CD4-positive, CD25-positive, alpha-beta regulatory T cell (primary cell): ENCODE data around the gene ACER3. TPM values are rescaled to one million over a fixed set of nuclear protein-coding genes. Genes with fewer than 3 reads are reported as not detected.

Experiments
- ATAC-seq, 2 donors: fragments of 150-1000 bp; cut with Tn5 transposase; one replicate each; pipeline ENCODE4 v1.10.0; 2021; ENCODE audit warnings: low read depth in 2 of 2, moderate number of reproducible peaks in 2 of 2, moderate library complexity in 1 of 2
- DNase-seq, 3 donors: peaks; one replicate each; pipeline versions ENCODE4 v3.0.0 to v3.0.0-alpha.2; 2012 to 2022; ENCODE audit warnings: mixed read lengths in 1 of 3
- H3K27ac ChIP-seq: one replicate; pipeline ENCODE4 v1.7.0; 2013; ENCODE audit warnings: mild to moderate bottlenecking, low read length; ENCODE audit not compliant: insufficient read depth, poor library complexity, severe bottlenecking
- H3K27me3 ChIP-seq: one replicate; pipeline ENCODE4 v1.7.0; 2013; ENCODE audit warnings: low read length; ENCODE audit not compliant: control insufficient read depth, insufficient read depth
- H3K36me3 ChIP-seq: one replicate; pipeline ENCODE4 v1.7.0; 2013; ENCODE audit warnings: mild to moderate bottlenecking, low read length, moderate library complexity; ENCODE audit not compliant: control insufficient read depth, insufficient read depth
- H3K4me1 ChIP-seq: 2 replicates; pipeline ENCODE4 v1.7.0; 2013; ENCODE audit warnings: mild to moderate bottlenecking, low read length; ENCODE audit not compliant: insufficient read depth, control insufficient read depth, poor library complexity, severe bottlenecking
- H3K4me3 ChIP-seq: one replicate; pipeline ENCODE4 v1.7.0; 2013; ENCODE audit warnings: low read depth, mild to moderate bottlenecking, low read length, moderate library complexity
- H3K9me3 ChIP-seq, 2 experiments: 1 replicate in 1 of 2; 2 replicates in 1 of 2; pipeline ENCODE4 v1.7.0; 2013; ENCODE audit warnings: low read length in 2 of 2, mild to moderate bottlenecking in 1 of 2, moderate library complexity in 1 of 2; ENCODE audit not compliant: control insufficient read depth in 2 of 2
- H3K27ac Mint-ChIP-seq, 3 donors: one replicate each; pipeline ENCODE4 v1.8.0; 2020 to 2022; ENCODE audit warnings: mild to moderate bottlenecking in 3 of 3, mixed read lengths in 3 of 3, moderate library complexity in 2 of 3
- H3K27me3 Mint-ChIP-seq: one replicate; pipeline ENCODE4 v1.8.0; 2022; ENCODE audit warnings: mild to moderate bottlenecking, mixed read lengths
- H3K36me3 Mint-ChIP-seq: one replicate; pipeline ENCODE4 v1.8.0; 2020; ENCODE audit warnings: mixed read lengths
- H3K4me1 Mint-ChIP-seq, 4 donors: one replicate each; pipeline ENCODE4 v1.8.0; 2020 to 2022; ENCODE audit warnings: mixed read lengths in 4 of 4, mild to moderate bottlenecking in 1 of 4
- H3K4me3 Mint-ChIP-seq, 4 donors: one replicate each; pipeline ENCODE4 v1.8.0; 2020 to 2022; ENCODE audit warnings: mild to moderate bottlenecking in 4 of 4, mixed read lengths in 4 of 4, moderate library complexity in 3 of 4
- H3K9me3 Mint-ChIP-seq, 7 donors: one replicate each; pipeline ENCODE4 v1.8.0; 2020 to 2022; ENCODE audit warnings: mixed read lengths in 7 of 7, mild to moderate bottlenecking in 3 of 7, moderate library complexity in 2 of 7
- polyA plus RNA-seq, 4 donors: library from polyadenylated mRNA; unstranded; fragments of 300-500 nt; fragmentation: Illumina TruSeq; gene quantifications; one replicate each; pipeline ENCODE4 v1.2.3, GENCODE V29; 2021
- total RNA-seq: library from RNA; stranded (reverse); gene quantifications from one replicate; pipeline ENCODE4 v1.2.3, GENCODE V29; 2022

ACER3 gene
- total and polyA plus RNA-seq, 5 donors from 2014 or later: 2.6 to 11.8 (median 4.4) TPM

- no peak overlapping the region for H3K4me3 ChIP-seq
- DNase-seq (no peak), ATAC-seq (no peak)
- H3K4me1 ChIP-seq: no peaks in the 10 kb centered on the region
- H3K36me3 Mint-ChIP-seq: no peaks in the 10 kb centered on the region
- H3K4me3 Mint-ChIP-seq: no peak overlapping the region
- no peak overlapping the region for H3K27ac ChIP-seq
- H3K36me3 ChIP-seq: no peaks in the 10 kb centered on the region
- no peaks in the 10 kb centered on the region for H3K9me3 ChIP-seq
- H3K4me1 Mint-ChIP-seq: no peaks in the 10 kb centered on the region
- peaks cover 0 to 1% (median 0%) of the 10 kb centered on the region in 7 donors for H3K9me3 Mint-ChIP-seq
- peaks cover 5% of the 10 kb centered on the region for H3K27me3 Mint-ChIP-seq
- H3K27ac Mint-ChIP-seq: no peak overlapping the region
- H3K27me3 ChIP-seq: peaks cover 7% of the 10 kb centered on the region
These were observed 169.1 kb downstream of the ACER3 start for GRCh38 chr11:77029829-77030228.

- Histone ChIP-seq H3K27ac (no peak overlapping the region), H3K36me3 (no peaks in the 10 kb centered on the region), H3K4me3 (no peak overlapping the region), H3K27me3 (peaks cover 12% of the 10 kb centered on the region), H3K9me3 (no peaks in the 10 kb centered on the region), H3K4me1 (no peaks in the 10 kb centered on the region)
- DNase-seq (no peak), ATAC-seq (no peak)
- Mint-ChIP-seq H3K9me3 (peaks cover 0 to 1% (median 0%) of the 10 kb centered on the region in 7 donors), H3K27me3 (peaks cover 5% of the 10 kb centered on the region), H3K36me3 (no peaks in the 10 kb centered on the region), H3K4me1 (no peaks in the 10 kb centered on the region), H3K4me3 (no peak overlapping the region), H3K27ac (no peak overlapping the region)
These were observed 170.2 kb downstream of the ACER3 start for GRCh38 chr11:77030834-77031414.

GRCh38 chr11:77031599-77031998 is 170.9 kb downstream of the ACER3 start:
- peaks cover 0 to 1% (median 0%) of the 10 kb centered on the region in 7 donors for H3K9me3 Mint-ChIP-seq
- H3K9me3 ChIP-seq: no peaks in the 10 kb centered on the region
- H3K27ac ChIP-seq: no peak overlapping the region
- H3K27me3 Mint-ChIP-seq: peaks cover 5% of the 10 kb centered on the region
- H3K36me3 Mint-ChIP-seq: no peaks in the 10 kb centered on the region
- no peaks in the 10 kb centered on the region for H3K4me1 Mint-ChIP-seq
- H3K4me3 Mint-ChIP-seq: no peak overlapping the region
- no peak for DNase-seq
- H3K27ac Mint-ChIP-seq: no peak overlapping the region
- H3K27me3 ChIP-seq: peaks cover 12% of the 10 kb centered on the region
- H3K36me3 ChIP-seq: no peaks in the 10 kb centered on the region
- no peaks in the 10 kb centered on the region for H3K4me1 ChIP-seq
- no peak for ATAC-seq
- no peak overlapping the region for H3K4me3 ChIP-seq

- ATAC-seq: no peak
- Mint-ChIP-seq H3K9me3 (peaks cover 0 to 1% (median 0%) of the 10 kb centered on the region in 7 donors), H3K4me1 (peaks cover 0 to 6% (median 3%) of the 10 kb centered on the region in 4 donors), H3K27me3 (peaks cover 13% of the 10 kb centered on the region), H3K27ac (peak overlapping the region in 1 of 3 donors; percentile 52), H3K36me3 (no peaks in the 10 kb centered on the region), H3K4me3 (no peak overlapping the region)
- Histone ChIP-seq H3K27ac (no peak overlapping the region), H3K36me3 (no peaks in the 10 kb centered on the region), H3K27me3 (peaks cover 12% of the 10 kb centered on the region), H3K9me3 (no peaks in the 10 kb centered on the region), H3K4me3 (no peak overlapping the region), H3K4me1 (peaks cover 4% of the 10 kb centered on the region)
- no peak for DNase-seq
These were observed 174.3 kb downstream of the ACER3 start for GRCh38 chr11:77035039-77035438.

- Mint-ChIP-seq H3K9me3 (peaks cover 0 to 1% (median 0%) of the 10 kb centered on the region in 7 donors), H3K36me3 (no peaks in the 10 kb centered on the region), H3K27me3 (peaks cover 7% of the 10 kb centered on the region), H3K4me1 (peaks cover 0 to 6% (median 3%) of the 10 kb centered on the region in 4 donors), H3K4me3 (no peak overlapping the region), H3K27ac (peak overlapping the region in 1 of 3 donors; percentile 52)
- ATAC-seq (no peak), DNase-seq (no peak)
- no peak overlapping the region for H3K4me3 ChIP-seq
- peaks cover 4% of the 10 kb centered on the region for H3K4me1 ChIP-seq
- H3K36me3 ChIP-seq: no peaks in the 10 kb centered on the region
- H3K9me3 ChIP-seq: no peaks in the 10 kb centered on the region
- peaks cover 10% of the 10 kb centered on the region for H3K27me3 ChIP-seq
- no peak overlapping the region for H3K27ac ChIP-seq
These were observed 174.9 kb downstream of the ACER3 start for GRCh38 chr11:77035580-77035979.

GRCh38 chr11:77036398-77036797 is 175.7 kb downstream of the ACER3 start:
- ATAC-seq (no peak), DNase-seq (no peak)
- peaks cover 0 to 6% (median 3%) of the 10 kb centered on the region in 4 donors for H3K4me1 Mint-ChIP-seq
- Histone ChIP-seq H3K36me3 (no peaks in the 10 kb centered on the region), H3K27me3 (peaks cover 8% of the 10 kb centered on the region), H3K4me3 (no peak overlapping the region), H3K4me1 (peaks cover 4% of the 10 kb centered on the region), H3K27ac (no peak overlapping the region), H3K9me3 (no peaks in the 10 kb centered on the region)
- H3K9me3 Mint-ChIP-seq: peaks cover 0 to 1% (median 0%) of the 10 kb centered on the region in 7 donors
- peaks cover 7% of the 10 kb centered on the region for H3K27me3 Mint-ChIP-seq
- no peak overlapping the region for H3K27ac Mint-ChIP-seq
- no peaks in the 10 kb centered on the region for H3K36me3 Mint-ChIP-seq
- H3K4me3 Mint-ChIP-seq: no peak overlapping the region

- H3K27me3 Mint-ChIP-seq: peaks cover 7% of the 10 kb centered on the region
- no peak overlapping the region for H3K27ac Mint-ChIP-seq
- H3K36me3 ChIP-seq: no peaks in the 10 kb centered on the region
These were observed 176.3 kb downstream of the ACER3 start for GRCh38 chr11:77037057-77037456.

More at GRCh38 chr11:77037057-77037456, 176.3 kb downstream of the ACER3 start:
- H3K27me3 ChIP-seq: peaks cover 8% of the 10 kb centered on the region
- H3K4me3 Mint-ChIP-seq: no peak overlapping the region
- no peak overlapping the region for H3K27ac ChIP-seq
- H3K36me3 Mint-ChIP-seq: no peaks in the 10 kb centered on the region
- DNase-seq (no peak), ATAC-seq (no peak)
- H3K9me3 Mint-ChIP-seq: no peaks in the 10 kb centered on the region
- H3K4me1 ChIP-seq: peaks cover 4% of the 10 kb centered on the region
- no peak overlapping the region for H3K4me3 ChIP-seq
- H3K4me1 Mint-ChIP-seq: peaks cover 0 to 6% (median 3%) of the 10 kb centered on the region in 4 donors
- H3K9me3 ChIP-seq: no peaks in the 10 kb centered on the region
